GM12801 (cell line): ENCODE data around the gene NR4A3.

Experiments
- TF ChIP-seq, protein P1 (sequence below): IDR thresholded peaks from one replicate; pipeline ENCODE4 v1.5.1; 2011; ENCODE audit warnings: control low read depth; ENCODE audit not compliant: insufficient read length; ENCODE audit errors: extremely low read depth

The NR4A3 gene

DNA sequence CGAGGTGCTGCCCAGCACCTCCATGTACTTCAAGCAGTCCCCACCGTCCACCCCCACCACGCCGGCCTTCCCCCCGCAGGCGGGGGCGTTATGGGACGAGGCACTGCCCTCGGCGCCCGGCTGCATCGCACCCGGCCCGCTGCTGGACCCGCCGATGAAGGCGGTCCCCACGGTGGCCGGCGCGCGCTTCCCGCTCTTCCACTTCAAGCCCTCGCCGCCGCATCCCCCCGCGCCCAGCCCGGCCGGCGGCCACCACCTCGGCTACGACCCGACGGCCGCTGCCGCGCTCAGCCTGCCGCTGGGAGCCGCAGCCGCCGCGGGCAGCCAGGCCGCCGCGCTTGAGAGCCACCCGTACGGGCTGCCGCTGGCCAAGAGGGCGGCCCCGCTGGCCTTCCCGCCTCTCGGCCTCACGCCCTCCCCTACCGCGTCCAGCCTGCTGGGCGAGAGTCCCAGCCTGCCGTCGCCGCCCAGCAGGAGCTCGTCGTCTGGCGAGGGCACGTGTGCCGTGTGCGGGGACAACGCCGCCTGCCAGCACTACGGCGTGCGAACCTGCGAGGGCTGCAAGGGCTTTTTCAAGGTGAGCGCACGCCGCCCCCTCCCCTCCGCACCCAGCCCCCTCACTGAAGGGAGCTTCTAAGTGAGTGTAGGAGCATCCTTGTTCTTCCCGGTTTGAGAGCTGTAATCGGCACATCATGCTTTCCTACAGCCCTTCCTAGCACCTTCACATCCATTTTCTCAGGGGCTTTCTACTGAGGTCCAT, 6.9 kb downstream of the NR4A3 start:
- TF ChIP-seq, protein P1, sequence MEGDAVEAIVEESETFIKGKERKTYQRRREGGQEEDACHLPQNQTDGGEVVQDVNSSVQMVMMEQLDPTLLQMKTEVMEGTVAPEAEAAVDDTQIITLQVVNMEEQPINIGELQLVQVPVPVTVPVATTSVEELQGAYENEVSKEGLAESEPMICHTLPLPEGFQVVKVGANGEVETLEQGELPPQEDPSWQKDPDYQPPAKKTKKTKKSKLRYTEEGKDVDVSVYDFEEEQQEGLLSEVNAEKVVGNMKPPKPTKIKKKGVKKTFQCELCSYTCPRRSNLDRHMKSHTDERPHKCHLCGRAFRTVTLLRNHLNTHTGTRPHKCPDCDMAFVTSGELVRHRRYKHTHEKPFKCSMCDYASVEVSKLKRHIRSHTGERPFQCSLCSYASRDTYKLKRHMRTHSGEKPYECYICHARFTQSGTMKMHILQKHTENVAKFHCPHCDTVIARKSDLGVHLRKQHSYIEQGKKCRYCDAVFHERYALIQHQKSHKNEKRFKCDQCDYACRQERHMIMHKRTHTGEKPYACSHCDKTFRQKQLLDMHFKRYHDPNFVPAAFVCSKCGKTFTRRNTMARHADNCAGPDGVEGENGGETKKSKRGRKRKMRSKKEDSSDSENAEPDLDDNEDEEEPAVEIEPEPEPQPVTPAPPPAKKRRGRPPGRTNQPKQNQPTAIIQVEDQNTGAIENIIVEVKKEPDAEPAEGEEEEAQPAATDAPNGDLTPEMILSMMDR, result no peak

GRCh38 chr9:99831857-99832557, 10.3 kb downstream of the NR4A3 start:
- TF ChIP-seq, protein P1, result no peak

DNA sequence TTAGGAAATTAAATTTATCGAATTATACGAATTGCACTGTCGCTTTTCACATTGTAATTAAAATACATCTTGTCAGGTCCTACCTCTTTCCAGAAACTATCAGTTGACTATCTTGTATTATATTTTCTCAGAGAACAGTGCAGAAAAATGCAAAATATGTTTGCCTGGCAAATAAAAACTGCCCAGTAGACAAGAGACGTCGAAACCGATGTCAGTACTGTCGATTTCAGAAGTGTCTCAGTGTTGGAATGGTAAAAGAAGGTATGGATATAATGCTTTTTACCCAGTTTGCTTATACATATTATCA, 10.8 kb downstream of the NR4A3 start:
- TF ChIP-seq, protein P1, result no peak

GRCh38 chr9:99833735-99834134, 12.1 kb downstream of the NR4A3 start:
- TF ChIP-seq, protein P1, result no peak

DNA sequence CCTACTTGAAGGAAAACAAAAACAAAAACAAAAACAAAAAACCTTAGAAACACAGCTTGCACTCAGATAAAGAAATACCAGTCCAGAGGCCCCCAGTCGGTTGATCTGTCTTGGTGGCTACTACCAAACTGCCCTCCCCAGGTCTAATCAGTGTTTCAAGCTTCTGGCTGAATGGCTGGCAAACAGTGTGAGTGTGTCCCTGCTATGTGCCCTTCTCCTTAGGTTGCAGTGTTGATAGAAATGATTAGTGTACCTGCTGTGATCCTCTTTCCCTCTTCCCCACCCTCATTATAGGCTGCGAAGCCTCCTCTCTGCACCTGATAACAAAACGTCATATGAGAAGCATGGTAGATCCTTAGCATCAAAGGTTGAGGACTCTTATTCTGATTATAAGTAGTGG, 12.8 kb downstream of the NR4A3 start:
- TF ChIP-seq, protein P1, result no peak

DNA sequence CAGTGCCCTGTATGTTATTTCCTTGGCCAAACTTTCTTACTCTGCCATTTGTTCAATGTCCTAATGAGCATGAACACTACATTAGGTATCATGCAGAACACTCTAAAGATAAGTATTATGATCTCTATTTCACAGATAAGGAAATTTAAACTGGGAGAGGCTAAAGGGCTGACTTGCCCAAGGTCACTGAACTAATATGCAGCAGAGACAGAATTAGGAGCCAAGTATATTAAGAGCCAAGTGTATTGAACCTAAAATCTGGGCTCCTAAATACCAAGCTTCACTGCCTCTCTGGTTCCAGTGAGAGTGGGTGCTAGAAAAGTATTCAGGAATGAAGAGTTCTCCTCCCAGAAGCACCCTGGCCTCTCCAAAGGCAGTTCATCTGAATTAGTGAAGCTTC, 13.5 kb downstream of the NR4A3 start:
- TF ChIP-seq, protein P1, result no peak

DNA sequence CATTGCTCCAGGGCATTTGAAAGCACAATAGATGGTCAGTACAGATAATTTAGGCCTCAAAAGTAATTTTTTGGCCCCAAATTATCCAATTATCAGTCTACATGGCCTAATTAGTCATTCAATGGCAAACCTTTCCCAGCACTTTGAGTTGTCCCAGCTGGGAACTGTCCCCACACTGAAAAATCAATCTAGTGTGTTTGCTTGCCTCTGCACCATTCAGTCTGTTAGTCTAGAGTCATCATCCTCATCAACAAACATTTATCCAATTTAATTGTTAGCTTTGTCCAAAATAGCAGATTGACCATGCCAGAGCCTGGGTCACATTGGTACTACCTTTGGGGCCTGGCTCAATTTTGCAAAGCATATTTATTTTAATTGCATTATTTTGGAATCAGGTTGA, 13.9 kb downstream of the NR4A3 start:
- TF ChIP-seq, protein P1, result no peak
